Activated CD8-positive, alpha-beta T cell treated with anti-CD3 and anti-CD28 coated beads for 36 hours (primary cell): ENCODE results near the gene LAMA3. TPM values are rescaled to one million over a fixed set of nuclear protein-coding genes. Genes with fewer than 3 reads are reported as not detected.
"Not testable (repeated sequence)": the region's sequence is repeated elsewhere in the genome, so short reads cannot be mapped to it uniquely, and the experiment has no call there.

Source experiments
- ATAC-seq: fragments of 200-7000 bp; cut with Tn5 transposase; one replicate; pipeline ENCODE4 v1.10.0; 2021; ENCODE audit warnings: mild to moderate bottlenecking, moderate library complexity
- CTCF ChIA-PET: fragments of 350-600 bp; sonication (Branson Sonifier 250); formaldehyde crosslinking; loops from one replicate; lab custom pipeline; 2021; ENCODE audit warnings: antibody characterized with exemption; lab: Charles Lee
- POLR2A ChIA-PET: fragments of 350-600 bp; sonication (Branson Sonifier 250); formaldehyde crosslinking; loops from one replicate; lab custom pipeline; 2021; ENCODE audit warnings: antibody characterized with exemption; lab: Charles Lee
- DNase-seq: peaks from one replicate; pipeline ENCODE4 v3.0.0-alpha.2; 2020
- H3K27ac Mint-ChIP-seq: one replicate; pipeline ENCODE4 v1.8.0; 2021; ENCODE audit warnings: mild to moderate bottlenecking, mixed read lengths
- H3K27me3 Mint-ChIP-seq: one replicate; pipeline ENCODE4 v1.8.0; 2021; ENCODE audit warnings: mixed read lengths
- H3K36me3 Mint-ChIP-seq: one replicate; pipeline ENCODE4 v1.8.0; 2021; ENCODE audit warnings: low read depth, mixed read lengths
- H3K4me1 Mint-ChIP-seq: one replicate; pipeline ENCODE4 v1.8.0; 2021; ENCODE audit warnings: low read depth, mixed read lengths
- H3K4me3 Mint-ChIP-seq: one replicate; pipeline ENCODE4 v1.8.0; 2021; ENCODE audit warnings: mild to moderate bottlenecking, moderate library complexity, mixed read lengths
- H3K9me3 Mint-ChIP-seq: one replicate; pipeline ENCODE4 v1.8.0; 2021; ENCODE audit warnings: mixed read lengths
- intact Hi-C: fragments of 100-400 bp; cut with micrococcal nuclease; formaldehyde crosslinking; loops from one replicate; pipeline ENCODE4 v1.10.0; 2022
- total RNA-seq, 2 experiments: library from RNA; stranded (reverse); gene quantifications; one replicate each; pipeline ENCODE4 v1.2.3, GENCODE V29; 2021
- TF ChIP-seq, protein P1 (sequence below): fragments of 200-600 bp; IDR thresholded peaks from one replicate; pipeline ENCODE4 v1.8.0; 2022; ENCODE audit warnings: antibody characterized with exemption, mild to moderate bottlenecking

The LAMA3 gene
- total RNA-seq, 2 experiments from 2014 or later: 0.05 TPM; not detected in 1

DNA sequence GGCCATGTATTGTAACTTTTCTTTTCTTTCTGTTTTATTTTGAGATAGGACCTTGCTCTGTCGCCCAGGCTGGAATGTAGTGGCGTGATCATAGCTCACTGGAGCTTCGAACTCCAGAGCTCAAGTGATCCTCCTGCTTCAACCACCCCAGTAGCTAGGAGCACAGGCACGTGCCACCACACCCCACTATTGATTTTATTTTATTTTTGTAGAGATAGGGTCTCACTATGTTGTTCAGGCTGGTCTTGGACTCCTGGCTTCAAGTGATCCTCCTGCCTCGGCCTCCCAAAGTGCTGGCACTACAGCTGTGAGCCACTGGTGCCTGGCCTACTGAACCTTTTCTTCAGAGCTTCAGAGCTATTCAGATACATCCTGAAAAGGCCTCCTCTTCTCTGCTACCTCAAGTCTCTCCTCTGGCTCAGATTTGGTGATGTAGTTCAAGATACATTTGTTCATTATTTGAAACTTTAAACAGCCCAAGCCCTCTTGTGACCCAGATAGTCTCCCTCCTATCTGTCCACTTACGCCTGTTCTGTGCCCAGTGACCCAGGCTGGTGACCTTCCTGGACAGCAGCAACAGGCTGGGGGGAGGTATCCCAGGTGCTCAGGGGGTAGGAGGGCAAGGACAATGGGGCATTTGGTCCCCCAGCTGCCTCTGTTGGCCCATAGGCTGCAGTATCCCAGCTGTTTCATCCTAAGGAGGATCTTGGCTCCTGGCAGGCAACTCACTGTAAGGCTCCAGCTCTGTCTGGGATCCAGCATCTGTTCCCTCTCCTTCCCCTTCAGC is 38.6 kb downstream of the LAMA3 start:
- H3K27ac Mint-ChIP-seq: no peak overlapping the region
- POLR2A ChIA-PET: no interaction called here
- TF ChIP-seq, protein P1, sequence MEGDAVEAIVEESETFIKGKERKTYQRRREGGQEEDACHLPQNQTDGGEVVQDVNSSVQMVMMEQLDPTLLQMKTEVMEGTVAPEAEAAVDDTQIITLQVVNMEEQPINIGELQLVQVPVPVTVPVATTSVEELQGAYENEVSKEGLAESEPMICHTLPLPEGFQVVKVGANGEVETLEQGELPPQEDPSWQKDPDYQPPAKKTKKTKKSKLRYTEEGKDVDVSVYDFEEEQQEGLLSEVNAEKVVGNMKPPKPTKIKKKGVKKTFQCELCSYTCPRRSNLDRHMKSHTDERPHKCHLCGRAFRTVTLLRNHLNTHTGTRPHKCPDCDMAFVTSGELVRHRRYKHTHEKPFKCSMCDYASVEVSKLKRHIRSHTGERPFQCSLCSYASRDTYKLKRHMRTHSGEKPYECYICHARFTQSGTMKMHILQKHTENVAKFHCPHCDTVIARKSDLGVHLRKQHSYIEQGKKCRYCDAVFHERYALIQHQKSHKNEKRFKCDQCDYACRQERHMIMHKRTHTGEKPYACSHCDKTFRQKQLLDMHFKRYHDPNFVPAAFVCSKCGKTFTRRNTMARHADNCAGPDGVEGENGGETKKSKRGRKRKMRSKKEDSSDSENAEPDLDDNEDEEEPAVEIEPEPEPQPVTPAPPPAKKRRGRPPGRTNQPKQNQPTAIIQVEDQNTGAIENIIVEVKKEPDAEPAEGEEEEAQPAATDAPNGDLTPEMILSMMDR: no peak

DNA sequence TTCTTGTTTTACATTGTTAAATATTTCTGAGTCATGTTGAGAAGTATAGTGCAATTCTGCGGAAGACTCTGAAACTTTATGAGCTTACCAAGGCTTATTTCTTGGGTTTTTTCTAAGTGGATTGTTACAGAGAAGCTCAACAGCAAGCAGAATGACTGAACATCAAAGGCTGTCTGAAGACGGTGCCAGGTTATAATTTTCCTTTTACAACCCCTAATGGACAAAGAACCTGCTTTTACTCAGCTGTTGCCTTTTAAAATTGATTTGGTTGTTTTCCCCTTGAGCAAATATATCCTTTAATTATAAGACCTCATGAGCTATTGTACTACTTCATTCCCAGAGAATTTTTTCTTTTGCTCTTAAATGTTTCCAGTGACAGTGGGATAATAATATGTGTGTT is 41.6 kb downstream of the LAMA3 start:
- intact Hi-C loops: no loop called here
- ATAC-seq: no peak
- no peak for DNase-seq
- TF ChIP-seq, protein P1: no peak
- POLR2A ChIA-PET: no interaction called here
- H3K4me1 Mint-ChIP-seq: peaks cover 5% of the 10 kb centered on the region
- no peak overlapping the region for H3K27ac Mint-ChIP-seq
- H3K36me3 Mint-ChIP-seq: no peaks in the 10 kb centered on the region
- H3K9me3 Mint-ChIP-seq: no peaks in the 10 kb centered on the region
- no peak overlapping the region for H3K4me3 Mint-ChIP-seq
- peaks cover 1% of the 10 kb centered on the region for H3K27me3 Mint-ChIP-seq
- CTCF ChIA-PET: interaction anchor here (1.7 kb wide), 1 partner anchor 188 kb away, joined by 6 read pairs; no protein-coding TSS in a partner anchor

More for the DNA sequence above, 38.6 kb downstream of the LAMA3 start:
- intact Hi-C loops: no loop called here
- peaks cover 4% of the 10 kb centered on the region for H3K27me3 Mint-ChIP-seq
- no peak overlapping the region for H3K4me3 Mint-ChIP-seq
- H3K9me3 Mint-ChIP-seq: no peaks in the 10 kb centered on the region
- DNase-seq: no peak
- no peaks in the 10 kb centered on the region for H3K36me3 Mint-ChIP-seq
- CTCF ChIA-PET: interaction anchor here (1.4 kb wide), 1 partner anchor 25 kb away, joined by 3 read pairs; no protein-coding TSS in a partner anchor
- ATAC-seq: no peak
- H3K4me1 Mint-ChIP-seq: no peaks in the 10 kb centered on the region

DNA sequence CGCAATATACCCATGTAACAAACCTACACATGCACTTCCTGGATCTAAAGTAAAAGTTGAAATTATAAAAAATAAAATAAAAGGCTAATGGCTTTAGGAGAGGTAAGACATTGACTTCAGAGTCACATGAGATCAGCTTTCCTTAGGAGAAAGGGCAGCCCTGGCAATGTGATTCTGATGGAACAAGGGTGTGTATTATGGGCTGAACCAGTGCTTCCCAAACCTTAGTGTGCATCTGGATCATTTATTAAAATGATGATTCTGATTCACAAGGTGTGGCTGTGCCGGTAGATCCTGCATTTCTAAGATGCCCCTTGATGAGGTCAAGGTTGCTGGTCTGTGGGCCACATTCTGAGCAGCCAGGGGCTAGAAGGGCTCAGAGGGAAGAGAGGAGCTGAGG is 42.6 kb downstream of the LAMA3 start:
- no peaks in the 10 kb centered on the region for H3K36me3 Mint-ChIP-seq
- POLR2A ChIA-PET: no interaction called here
- CTCF ChIA-PET: interaction anchor here (1.3 kb wide), 1 partner anchor 445 kb away, joined by 3 read pairs; no protein-coding TSS in a partner anchor
- H3K9me3 Mint-ChIP-seq: no peaks in the 10 kb centered on the region
- intact Hi-C loops: no loop called here
- TF ChIP-seq, protein P1: no peak
- DNase-seq: no peak
- no peak overlapping the region for H3K4me3 Mint-ChIP-seq
- H3K4me1 Mint-ChIP-seq: peaks cover 5% of the 10 kb centered on the region
- H3K27me3 Mint-ChIP-seq: peaks cover 1% of the 10 kb centered on the region
- no peak overlapping the region for H3K27ac Mint-ChIP-seq
- no peak for ATAC-seq

DNA sequence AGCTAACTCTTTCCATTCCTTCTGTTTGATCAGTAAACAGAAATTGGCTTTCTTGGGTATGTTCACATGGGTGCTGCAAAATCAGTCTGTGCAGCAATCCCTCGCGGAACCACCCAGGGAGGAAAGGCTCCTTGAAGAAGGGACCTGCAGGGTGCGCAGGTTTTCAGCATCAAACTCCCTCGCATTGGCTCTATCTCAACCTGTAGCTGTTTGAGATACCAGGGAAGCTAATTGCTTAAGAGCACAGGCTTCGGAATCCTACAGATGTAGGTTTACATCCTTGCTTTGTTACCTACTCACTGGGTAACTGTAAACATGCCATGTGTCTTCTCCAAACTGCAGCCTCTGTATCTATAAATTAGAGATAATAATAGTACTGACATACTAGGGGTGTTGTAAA is 43.2 kb downstream of the LAMA3 start:
- no peak for DNase-seq
- TF ChIP-seq, protein P1: no peak
- no peak overlapping the region for H3K27ac Mint-ChIP-seq
- POLR2A ChIA-PET: no interaction called here
- ATAC-seq: no peak
- intact Hi-C loops: no loop called here
- CTCF ChIA-PET: interaction anchor here (1.3 kb wide), 1 partner anchor 445 kb away, joined by 3 read pairs; no protein-coding TSS in a partner anchor
- H3K4me3 Mint-ChIP-seq: no peak overlapping the region
- H3K27me3 Mint-ChIP-seq: peaks cover 1% of the 10 kb centered on the region
- H3K36me3 Mint-ChIP-seq: no peaks in the 10 kb centered on the region
- H3K4me1 Mint-ChIP-seq: peaks cover 5% of the 10 kb centered on the region
- H3K9me3 Mint-ChIP-seq: no peaks in the 10 kb centered on the region

DNA sequence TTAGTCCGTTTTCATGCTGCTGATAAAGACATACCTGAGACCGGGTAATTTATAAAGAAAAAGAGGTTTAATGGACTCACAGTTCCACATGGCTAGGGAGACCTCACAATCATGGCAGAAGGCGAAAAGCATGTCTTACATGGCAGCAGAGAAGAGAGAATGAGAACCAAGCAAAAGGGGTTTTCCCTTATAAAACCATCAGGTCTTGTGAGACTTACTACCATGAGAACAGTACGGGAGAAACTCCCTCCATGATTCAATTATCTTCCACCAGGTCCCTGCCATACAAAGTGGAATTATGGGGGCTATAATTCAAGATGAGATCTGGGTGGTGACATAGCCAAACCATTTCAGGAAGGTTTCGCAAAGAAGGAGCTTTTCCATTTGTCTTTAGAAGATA is 44.0 kb downstream of the LAMA3 start:
- H3K27ac Mint-ChIP-seq, H3K36me3 Mint-ChIP-seq, CTCF ChIA-PET, H3K4me3 Mint-ChIP-seq, DNase-seq, H3K9me3 Mint-ChIP-seq, ATAC-seq, POLR2A ChIA-PET, intact Hi-C loops, H3K27me3 Mint-ChIP-seq: not testable (repeated sequence)
- H3K4me1 Mint-ChIP-seq: peaks cover 11% of the 10 kb centered on the region
